Measurements from ENCODE around the gene CLDN25. TPM values are rescaled to one million over a fixed set of nuclear protein-coding genes. Genes with fewer than 3 reads are reported as not detected.

The CLDN25 gene
- total RNA-seq, 1 donor from 2014 or later = not detected

DNA sequence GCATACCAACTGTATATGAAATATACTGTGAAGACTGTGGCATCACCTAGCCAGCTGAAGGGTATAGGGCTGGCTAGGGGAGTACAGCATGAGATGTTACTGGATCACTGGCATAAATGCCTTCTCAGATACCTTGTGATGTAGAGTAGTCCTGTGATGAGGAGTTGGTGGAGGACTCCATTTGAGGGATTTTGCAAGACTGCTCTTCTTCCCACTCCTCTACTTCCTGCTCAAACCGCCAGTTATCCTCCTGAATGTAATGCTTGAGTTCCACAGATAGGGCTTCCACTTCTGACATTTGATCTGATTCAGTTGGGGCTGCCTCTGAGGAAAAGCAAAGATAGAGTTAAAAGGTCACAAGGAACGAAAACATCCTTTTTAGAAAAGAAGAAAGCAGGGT is 29.3 kb downstream of the CLDN25 start:
- no peak for DNase-seq

DNA sequence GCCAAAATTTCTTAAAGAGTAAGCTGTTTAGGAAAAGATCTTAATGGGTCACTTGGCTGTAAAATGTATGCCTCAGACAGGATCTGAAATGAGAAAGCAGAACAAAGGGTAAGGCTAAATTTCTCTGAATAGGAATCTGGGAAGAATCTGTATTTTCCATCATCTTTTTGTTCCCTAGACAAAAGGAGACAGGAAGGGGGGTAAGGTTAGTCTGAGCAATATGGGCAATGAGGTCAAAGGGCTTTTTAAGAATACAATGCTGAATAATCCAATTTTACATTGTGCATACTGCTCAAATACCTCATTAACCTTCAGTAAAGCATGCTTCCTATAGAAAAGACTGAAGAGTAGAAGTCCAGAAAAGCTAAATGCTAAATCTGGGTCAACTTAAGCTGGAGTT is 34.6 kb downstream of the CLDN25 start:
- peak; percentile 46 for DNase-seq

DNA sequence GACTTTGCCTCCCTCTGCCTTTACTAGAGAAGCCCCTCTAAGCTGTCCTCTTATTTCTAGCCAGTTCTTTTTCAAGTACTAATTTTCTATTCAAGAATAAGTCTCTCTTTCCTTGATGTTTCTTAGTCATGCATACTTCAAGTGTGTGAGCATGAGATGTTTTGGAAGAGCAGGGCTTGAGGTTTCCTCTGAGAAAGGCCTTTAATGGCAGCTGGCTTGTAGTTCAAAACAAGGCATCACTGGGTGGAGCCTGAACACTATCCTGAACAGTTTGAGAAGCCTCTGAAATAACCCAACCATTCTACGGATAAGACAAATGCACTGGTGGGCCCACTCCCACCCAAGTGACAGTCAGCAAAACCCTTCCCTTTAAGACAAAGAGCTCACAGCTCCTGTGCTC is 37.6 kb downstream of the CLDN25 start:
- no peak for DNase-seq

DNA sequence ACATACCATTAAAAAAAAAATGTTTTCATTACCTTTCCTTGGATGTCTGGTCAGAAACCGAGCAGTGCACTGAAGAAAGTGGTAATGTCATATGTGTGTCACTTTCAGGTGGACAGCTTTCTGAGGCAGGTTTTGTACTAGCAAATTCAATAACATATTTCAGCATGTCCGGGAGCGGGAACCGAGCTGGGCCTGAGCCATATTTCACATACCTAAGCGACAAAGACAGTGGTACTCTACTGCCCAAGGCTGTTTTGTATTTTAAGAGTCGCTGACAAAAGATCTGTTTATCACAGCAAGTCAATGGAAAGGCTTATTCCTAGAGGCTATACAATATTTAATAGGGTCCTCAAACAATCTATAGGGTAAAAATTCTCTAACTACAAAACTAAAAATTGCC is 38.0 kb downstream of the CLDN25 start:
- DNase-seq = no peak

DNA sequence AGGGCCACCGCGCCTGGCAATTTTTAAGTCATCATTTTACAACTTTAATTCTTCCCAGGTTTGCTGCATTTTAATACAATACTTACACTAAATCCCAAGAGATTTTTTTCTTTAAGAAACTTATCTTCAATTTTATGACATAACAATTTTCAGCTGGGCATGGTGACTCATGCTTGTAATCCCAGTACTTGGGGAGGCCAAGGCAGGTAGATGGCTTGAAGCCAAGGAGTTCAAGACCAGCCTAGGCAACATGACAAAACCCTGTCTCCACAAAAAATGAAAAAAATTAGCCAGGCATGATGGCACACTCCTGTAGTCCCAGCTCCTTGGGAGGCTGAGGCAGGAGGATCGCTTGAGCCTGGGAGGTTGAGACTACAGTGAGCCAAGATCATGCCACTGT is 38.8 kb downstream of the CLDN25 start:
- no peak for DNase-seq

DNA sequence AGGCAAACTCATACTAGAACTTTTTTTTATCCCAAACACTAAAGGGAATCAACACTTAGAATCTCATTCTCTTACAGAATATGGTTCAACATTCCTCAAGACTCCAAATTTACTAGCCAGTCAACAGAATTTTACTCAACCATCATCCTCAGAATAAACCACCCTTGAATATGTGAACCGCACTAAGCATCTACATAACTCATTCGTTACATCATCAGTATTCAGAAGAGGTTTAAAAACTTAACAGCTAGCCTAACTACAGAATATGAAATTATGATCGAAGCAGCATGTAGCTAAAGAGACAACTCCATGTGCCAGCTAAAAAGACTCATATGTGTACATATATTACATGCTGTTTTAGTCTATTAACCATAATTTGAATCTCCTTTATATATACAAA is 47.9 kb downstream of the CLDN25 start:
- no peak for DNase-seq

DNA sequence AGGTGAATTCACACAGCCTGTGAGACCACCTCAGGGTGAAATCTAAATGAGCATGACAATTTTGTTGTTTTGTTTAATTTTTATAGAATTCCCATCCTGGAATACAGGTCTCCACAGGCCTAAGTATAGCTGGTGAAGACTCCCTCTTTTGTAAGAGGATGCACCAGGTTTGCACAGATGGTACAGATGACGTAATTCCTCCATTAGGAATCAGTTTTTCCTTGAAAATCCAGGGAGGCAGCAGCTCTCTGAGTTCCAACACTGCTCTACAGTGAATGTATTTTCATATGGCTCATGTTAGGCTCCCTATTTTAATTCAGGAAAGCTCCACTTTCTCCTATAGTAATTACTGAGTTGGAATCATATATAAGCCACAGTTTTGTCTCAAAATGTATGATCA is 48.6 kb downstream of the CLDN25 start:
- no peak for DNase-seq

DNA sequence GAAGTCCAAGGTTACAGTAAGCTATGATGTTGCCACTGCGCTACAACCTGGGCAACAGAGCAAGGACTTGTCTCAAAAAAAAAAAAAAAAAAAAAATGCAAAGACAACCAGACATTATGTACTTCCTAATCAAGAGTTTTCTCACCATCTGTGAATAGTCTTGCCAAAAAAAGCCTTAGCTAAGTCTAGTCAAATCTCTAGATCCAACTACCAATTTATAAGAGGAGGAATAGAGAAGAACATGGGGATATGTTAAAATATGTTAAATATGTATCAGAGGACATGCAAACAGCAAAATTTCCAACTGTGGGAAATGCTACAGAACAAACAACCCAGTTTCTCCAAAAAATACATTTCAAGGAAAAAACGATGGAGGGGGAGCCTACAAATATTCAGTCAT is 50.2 kb downstream of the CLDN25 start:
- no peak for DNase-seq

Other genes with a start within 250 kb of the CLDN25 start
- 0.14 and 0.17 TPM in 2 replicates for gene TMPRSS5, start 73.5 kb upstream of the CLDN25 start, total RNA-seq
- 23.3 and 31.6 TPM in 2 replicates for gene ZW10, start 6.1 kb upstream of the CLDN25 start, total RNA-seq
- 38.5 and 53.2 TPM in 2 replicates for gene USP28, start 95.8 kb downstream of the CLDN25 start, total RNA-seq
- gene HTR3B, start 125.0 kb downstream of the CLDN25 start, total RNA-seq = not detected in 2 replicates
- gene HTR3A, start 195.3 kb downstream of the CLDN25 start, total RNA-seq = not detected in 2 replicates

Data from dermis blood vessel endothelial cell (primary cell).